ENCODE results near the gene NUMA1. TPM values are rescaled to one million over a fixed set of nuclear protein-coding genes. Genes with fewer than 3 reads are reported as not detected.
A peak's percentile ranks its signal among the peaks of the same experiment; 100 is the strongest.

The NUMA1 gene
- total RNA-seq, 2 donors from 2014 or later: 181 to 216 TPM

GRCh38 chr11:71963468-71963867 lies 116.9 kb downstream of the NUMA1 start:
- no peak overlapping the region for H3K4me3 Mint-ChIP-seq
- H3K27me3 Mint-ChIP-seq: no peaks in the 10 kb centered on the region
- DNase-seq (ENCODE audit: low spot score) (no peak), ATAC-seq (no peak)
- peaks cover 15 to 18% of the 10 kb centered on the region in 2 donors for H3K4me1 Mint-ChIP-seq (ENCODE audit: low read depth in 2 of 2)
- no peaks in the 10 kb centered on the region for H3K9me3 Mint-ChIP-seq
- no peak overlapping the region for H3K27ac Mint-ChIP-seq
- peaks cover 12% of the 10 kb centered on the region for H3K36me3 Mint-ChIP-seq

GRCh38 chr11:71962428-71963038 lies 117.8 kb downstream of the NUMA1 start:
- Mint-ChIP-seq H3K27me3 (no peaks in the 10 kb centered on the region), H3K36me3 (peaks cover 7% of the 10 kb centered on the region), H3K4me3 (peak overlapping the region; percentile 8), H3K4me1 (ENCODE audit: low read depth in 2 of 2) (peaks cover 18% of the 10 kb centered on the region in 2 donors), H3K9me3 (no peaks in the 10 kb centered on the region), H3K27ac (peak overlapping the region; percentile 51 to 55)
- ATAC-seq: peak; percentile 70 to 72
- no peak for DNase-seq (ENCODE audit: low spot score)

GRCh38 chr11:71955898-71956456 lies 124.4 kb downstream of the NUMA1 start:
- no peak overlapping the region for H3K4me3 Mint-ChIP-seq
- H3K9me3 Mint-ChIP-seq: no peaks in the 10 kb centered on the region
- no peaks in the 10 kb centered on the region for H3K27me3 Mint-ChIP-seq
- ATAC-seq (no peak), DNase-seq (ENCODE audit: low spot score) (no peak)
- H3K27ac Mint-ChIP-seq: no peak overlapping the region
- H3K4me1 Mint-ChIP-seq (ENCODE audit: low read depth in 2 of 2): peaks cover 17 to 24% of the 10 kb centered on the region in 2 donors
- H3K36me3 Mint-ChIP-seq: peaks cover 4% of the 10 kb centered on the region

Other genes starting within 250 kb of the NUMA1 start
- gene DEFB108B, start 247.3 kb downstream of the NUMA1 start, total RNA-seq: not detected
- gene DEFB131B, start 202.1 kb downstream of the NUMA1 start, total RNA-seq: not detected
- gene XNDC1N, start 151.9 kb downstream of the NUMA1 start, total RNA-seq: 10 to 100 TPM in 1 of 2 donors, 1 to 10 TPM in 1; 9.5 to 29.0 TPM
- gene RNF121, start 151.5 kb downstream of the NUMA1 start, total RNA-seq: 10 to 100 TPM; 34.4 to 45.5 TPM
- 10 to 100 TPM; 16.5 to 20.6 TPM for gene IL18BP, start 81.6 kb downstream of the NUMA1 start, total RNA-seq
- 1 to 10 TPM; 3.5 to 7.2 TPM for gene LRRC51, start 308 bp upstream of the NUMA1 start, total RNA-seq
- 10 to 100 TPM; 65.7 to 66.9 TPM for gene LAMTOR1, start 22.8 kb upstream of the NUMA1 start, total RNA-seq
- under 1 TPM in 1 of 2 donors, not detected in 1; 0.45 TPM for gene TOMT, start 25.4 kb upstream of the NUMA1 start, total RNA-seq
- 10 to 100 TPM; 37.4 to 37.7 TPM for gene ANAPC15, start 32.2 kb upstream of the NUMA1 start, total RNA-seq
- not detected for gene FOLR3, start 55.2 kb upstream of the NUMA1 start, total RNA-seq
- not detected for gene FOLR1, start 111.6 kb upstream of the NUMA1 start, total RNA-seq
- gene FOLR2, start 136.3 kb upstream of the NUMA1 start, total RNA-seq: not detected
- gene INPPL1, start 144.2 kb upstream of the NUMA1 start, total RNA-seq: 100 to 1,000 TPM; 113 to 176 TPM
- not detected for gene PHOX2A, start 163.6 kb upstream of the NUMA1 start, total RNA-seq

Data from natural killer cell treated with Interleukin-12 subunit alpha and Interleukin-12 subunit beta and Interleukin-15 and Interleukin-18, amount 100 ng/mL, for 72 hours (primary cell).